Activated naive CD8-positive, alpha-beta T cell treated with anti-CD3 and anti-CD28 coated beads, Interleukin-2, amount 10 ng/mL, durations not matched to agents 7 days and 5 days (primary cell): ENCODE data around the gene CAMK2A. TPM values are rescaled to one million over a fixed set of nuclear protein-coding genes. Genes with fewer than 3 reads are reported as not detected.

ENCODE experiments used
- ATAC-seq: fragments of 150-1000 bp; cut with Tn5 transposase; one replicate; pipeline ENCODE4 v1.10.0; 2021; ENCODE audit warnings: low read depth, moderate library complexity
- POLR2A ChIA-PET: fragments of 350-600 bp; sonication (Branson Sonifier 250); formaldehyde crosslinking; loops from one replicate; lab custom pipeline; 2021; ENCODE audit warnings: antibody characterized with exemption; lab: Charles Lee
- DNase-seq: peaks from one replicate; pipeline ENCODE4 v3.0.0; 2021
- H3K27ac Mint-ChIP-seq: one replicate; pipeline ENCODE4 v1.8.0; 2022; ENCODE audit warnings: mild to moderate bottlenecking, mixed read lengths
- H3K27me3 Mint-ChIP-seq: one replicate; pipeline ENCODE4 v1.8.0; 2022; ENCODE audit warnings: mild to moderate bottlenecking, moderate library complexity, mixed read lengths
- H3K36me3 Mint-ChIP-seq: one replicate; pipeline ENCODE4 v1.8.0; 2021; ENCODE audit warnings: mild to moderate bottlenecking, mixed read lengths
- H3K4me1 Mint-ChIP-seq: one replicate; pipeline ENCODE4 v1.8.0; 2021; ENCODE audit warnings: mixed read lengths
- H3K4me3 Mint-ChIP-seq: one replicate; pipeline ENCODE4 v1.8.0; 2022; ENCODE audit warnings: mild to moderate bottlenecking, moderate library complexity, mixed read lengths
- H3K9me3 Mint-ChIP-seq: one replicate; pipeline ENCODE4 v1.8.0; 2021; ENCODE audit warnings: mixed read lengths
- total RNA-seq, 2 experiments: library from RNA; stranded (reverse); gene quantifications; one replicate each; pipeline ENCODE4 v1.2.3, GENCODE V29; 2021

Gene CAMK2A
- total RNA-seq, 2 experiments from 2014 or later: not detected

- ATAC-seq: no peak
- H3K4me3 Mint-ChIP-seq: no peak overlapping the region
- H3K9me3 Mint-ChIP-seq: no peaks in the 10 kb centered on the region
- POLR2A ChIA-PET: no interaction called here
- H3K4me1 Mint-ChIP-seq: peaks cover 25% of the 10 kb centered on the region
- DNase-seq: no peak
- H3K27me3 Mint-ChIP-seq: peaks cover 29% of the 10 kb centered on the region
- no peak overlapping the region for H3K27ac Mint-ChIP-seq
- H3K36me3 Mint-ChIP-seq: no peaks in the 10 kb centered on the region
Observed at GRCh38 chr5:150204590-150204960, 85.0 kb downstream of the CAMK2A start.

GRCh38 chr5:150203832-150204589 is 85.6 kb downstream of the CAMK2A start:
- Mint-ChIP-seq H3K36me3 (no peaks in the 10 kb centered on the region), H3K27me3 (peaks cover 33% of the 10 kb centered on the region), H3K4me3 (no peak overlapping the region), H3K27ac (no peak overlapping the region), H3K4me1 (peaks cover 19% of the 10 kb centered on the region), H3K9me3 (no peaks in the 10 kb centered on the region)
- ATAC-seq (no peak), DNase-seq (no peak)
- POLR2A ChIA-PET: no interaction called here

GRCh38 chr5:150202501-150202900 is 87.1 kb downstream of the CAMK2A start:
- POLR2A ChIA-PET: no interaction called here
- no peak for ATAC-seq
- Mint-ChIP-seq H3K9me3 (no peaks in the 10 kb centered on the region), H3K4me3 (no peak overlapping the region), H3K27ac (no peak overlapping the region), H3K4me1 (peaks cover 7% of the 10 kb centered on the region), H3K36me3 (no peaks in the 10 kb centered on the region), H3K27me3 (peaks cover 22% of the 10 kb centered on the region)
- no peak for DNase-seq

GRCh38 chr5:150197476-150197875 is 92.1 kb downstream of the CAMK2A start:
- Mint-ChIP-seq H3K27me3 (peaks cover 23% of the 10 kb centered on the region), H3K36me3 (no peaks in the 10 kb centered on the region), H3K4me1 (no peaks in the 10 kb centered on the region), H3K4me3 (no peak overlapping the region), H3K27ac (no peak overlapping the region), H3K9me3 (no peaks in the 10 kb centered on the region)
- no peak for ATAC-seq
- POLR2A ChIA-PET: no interaction called here
- DNase-seq: no peak

GRCh38 chr5:150196986-150197385 is 92.6 kb downstream of the CAMK2A start:
- no peaks in the 10 kb centered on the region for H3K4me1 Mint-ChIP-seq
- H3K4me3 Mint-ChIP-seq: no peak overlapping the region
- ATAC-seq (no peak), DNase-seq (no peak)
- H3K27ac Mint-ChIP-seq: peak overlapping the region; percentile 13
- H3K9me3 Mint-ChIP-seq: no peaks in the 10 kb centered on the region
- peaks cover 28% of the 10 kb centered on the region for H3K27me3 Mint-ChIP-seq
- H3K36me3 Mint-ChIP-seq: no peaks in the 10 kb centered on the region
- POLR2A ChIA-PET: no interaction called here

GRCh38 chr5:150196514-150196913 is 93.1 kb downstream of the CAMK2A start:
- Mint-ChIP-seq H3K4me3 (no peak overlapping the region), H3K9me3 (no peaks in the 10 kb centered on the region), H3K4me1 (no peaks in the 10 kb centered on the region), H3K27me3 (peaks cover 30% of the 10 kb centered on the region), H3K36me3 (no peaks in the 10 kb centered on the region), H3K27ac (no peak overlapping the region)
- POLR2A ChIA-PET: no interaction called here
- ATAC-seq (no peak), DNase-seq (no peak)

- DNase-seq (no peak), ATAC-seq (no peak)
- H3K27ac Mint-ChIP-seq: no peak overlapping the region
- POLR2A ChIA-PET: no interaction called here
- no peak overlapping the region for H3K4me3 Mint-ChIP-seq
- no peaks in the 10 kb centered on the region for H3K36me3 Mint-ChIP-seq
- no peaks in the 10 kb centered on the region for H3K9me3 Mint-ChIP-seq
- H3K4me1 Mint-ChIP-seq: no peaks in the 10 kb centered on the region
- H3K27me3 Mint-ChIP-seq: peaks cover 37% of the 10 kb centered on the region
Observed at GRCh38 chr5:150195736-150196485, 93.7 kb downstream of the CAMK2A start.

- H3K4me1 Mint-ChIP-seq: no peaks in the 10 kb centered on the region
- no peak for ATAC-seq
- H3K27ac Mint-ChIP-seq: no peak overlapping the region
- no peaks in the 10 kb centered on the region for H3K9me3 Mint-ChIP-seq
- no peak overlapping the region for H3K4me3 Mint-ChIP-seq
- H3K36me3 Mint-ChIP-seq: no peaks in the 10 kb centered on the region
- POLR2A ChIA-PET: no interaction called here
- H3K27me3 Mint-ChIP-seq: peaks cover 49% of the 10 kb centered on the region
- no peak for DNase-seq
Observed at GRCh38 chr5:150192462-150192861, 97.1 kb downstream of the CAMK2A start.

GRCh38 chr5:150190987-150191386 is 98.6 kb downstream of the CAMK2A start:
- Mint-ChIP-seq H3K4me1 (no peaks in the 10 kb centered on the region), H3K9me3 (no peaks in the 10 kb centered on the region), H3K27me3 (peaks cover 58% of the 10 kb centered on the region), H3K4me3 (no peak overlapping the region), H3K27ac (no peak overlapping the region), H3K36me3 (no peaks in the 10 kb centered on the region)
- ATAC-seq (no peak), DNase-seq (no peak)
- POLR2A ChIA-PET: interaction anchor here (0.7 kb wide), 1 partner anchor 911 kb away, joined by 3 read pairs; no protein-coding TSS in a partner anchor

GRCh38 chr5:150190503-150190979 is 99.0 kb downstream of the CAMK2A start:
- Mint-ChIP-seq H3K4me1 (no peaks in the 10 kb centered on the region), H3K27ac (no peak overlapping the region), H3K9me3 (no peaks in the 10 kb centered on the region), H3K4me3 (no peak overlapping the region), H3K27me3 (peaks cover 59% of the 10 kb centered on the region), H3K36me3 (no peaks in the 10 kb centered on the region)
- ATAC-seq: no peak
- POLR2A ChIA-PET: no interaction called here
- no peak for DNase-seq

GRCh38 chr5:150189728-150190502 is 99.7 kb downstream of the CAMK2A start, which contains the start of gene SLC6A7:
Gene SLC6A7, plus strand, starts transcription at chr5:150190062. Its CDS starts 266 bp downstream, at chr5:150190328.
- Mint-ChIP-seq H3K36me3 (no peaks in the 10 kb centered on the region), H3K9me3 (no peaks in the 10 kb centered on the region), H3K27ac (no peak within 1 kb of the TSS), H3K4me3 (no peak within 1 kb of the TSS), H3K4me1 (no peaks in the 10 kb centered on the region), H3K27me3 (peaks cover 57% of the 10 kb centered on the region)
- no peak for DNase-seq
- POLR2A ChIA-PET: no interaction called here
- ATAC-seq: no peak

- Mint-ChIP-seq H3K9me3 (no peaks in the 10 kb centered on the region), H3K4me3 (no peak overlapping the region), H3K36me3 (no peaks in the 10 kb centered on the region), H3K4me1 (no peaks in the 10 kb centered on the region), H3K27me3 (peaks cover 58% of the 10 kb centered on the region), H3K27ac (no peak overlapping the region)
- ATAC-seq (no peak), DNase-seq (no peak)
- POLR2A ChIA-PET: no interaction called here
Observed at GRCh38 chr5:150189326-150189725, 100.2 kb downstream of the CAMK2A start.

GRCh38 chr5:150188146-150188842 is 101.3 kb downstream of the CAMK2A start:
- DNase-seq (no peak), ATAC-seq (no peak)
- POLR2A ChIA-PET: no interaction called here
- no peaks in the 10 kb centered on the region for H3K36me3 Mint-ChIP-seq
- H3K27me3 Mint-ChIP-seq: peaks cover 58% of the 10 kb centered on the region
- H3K9me3 Mint-ChIP-seq: no peaks in the 10 kb centered on the region
- H3K4me3 Mint-ChIP-seq: no peak overlapping the region
- H3K4me1 Mint-ChIP-seq: no peaks in the 10 kb centered on the region
- H3K27ac Mint-ChIP-seq: no peak overlapping the region
